ENCODE results near the gene SLC25A21.

The SLC25A21 gene

DNA sequence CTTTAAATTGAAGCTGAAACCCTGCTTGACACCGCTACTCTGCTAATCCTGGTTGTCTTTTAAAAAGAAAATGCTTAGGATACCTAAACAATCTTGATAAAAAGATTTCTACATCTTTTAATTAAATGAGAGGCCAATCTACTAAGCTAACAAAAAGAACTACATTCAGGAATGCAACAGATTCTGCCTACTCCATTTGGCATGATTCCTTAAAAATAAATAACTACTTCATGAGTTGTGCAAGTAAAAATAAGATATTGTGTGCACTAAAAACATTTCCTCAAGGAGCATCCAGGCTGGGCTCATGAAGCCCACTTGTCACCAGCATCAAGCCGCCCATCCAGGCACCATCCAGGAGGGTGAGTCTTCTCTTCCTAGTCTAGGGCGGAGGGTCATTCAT, 313.3 kb downstream of the SLC25A21 start:
- intact Hi-C loops (cut with micrococcal nuclease) = no loop called here

DNA sequence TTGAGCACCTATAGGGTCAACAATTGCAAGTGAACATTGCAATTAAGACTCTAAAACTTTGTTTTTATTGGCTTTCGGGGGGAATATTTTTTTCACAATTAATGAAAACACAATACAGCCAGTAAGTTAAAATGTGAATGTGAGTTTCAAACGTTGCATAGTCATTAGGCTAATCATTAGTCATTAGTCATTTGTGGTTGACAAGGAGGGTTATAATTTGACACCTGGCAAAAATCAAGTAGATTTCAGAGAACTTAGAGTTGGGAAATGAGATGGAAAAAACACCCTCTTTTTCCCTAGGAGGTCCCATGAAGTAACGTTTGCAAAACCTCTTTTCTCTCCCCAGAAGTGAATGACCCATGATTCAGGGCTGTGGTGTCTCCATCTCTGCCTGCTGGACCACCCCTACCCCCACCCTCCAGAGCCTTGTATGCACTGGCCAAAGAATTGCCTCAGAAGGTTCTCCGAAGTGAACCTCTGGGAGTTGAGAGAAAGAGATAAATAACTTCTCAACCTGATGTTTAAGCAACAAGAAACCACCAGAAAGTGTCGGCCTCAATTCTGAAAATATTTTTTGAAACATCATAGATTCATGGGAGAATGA, 314.5 kb downstream of the SLC25A21 start:
- intact Hi-C loops (cut with micrococcal nuclease) = no loop called here
- H3K36me3 Mint-ChIP-seq (ENCODE audit: low read depth) = no peaks in the 10 kb centered on the region

More for the DNA sequence above, 313.3 kb downstream of the SLC25A21 start:
- Mint-ChIP-seq H3K27me3 (no peaks in the 10 kb centered on the region), H3K4me1 (ENCODE audit: low read depth) (no peaks in the 10 kb centered on the region), H3K4me3 (no peak overlapping the region), H3K36me3 (ENCODE audit: low read depth) (no peaks in the 10 kb centered on the region), H3K9me3 (no peaks in the 10 kb centered on the region), H3K27ac (no peak overlapping the region)

DNA sequence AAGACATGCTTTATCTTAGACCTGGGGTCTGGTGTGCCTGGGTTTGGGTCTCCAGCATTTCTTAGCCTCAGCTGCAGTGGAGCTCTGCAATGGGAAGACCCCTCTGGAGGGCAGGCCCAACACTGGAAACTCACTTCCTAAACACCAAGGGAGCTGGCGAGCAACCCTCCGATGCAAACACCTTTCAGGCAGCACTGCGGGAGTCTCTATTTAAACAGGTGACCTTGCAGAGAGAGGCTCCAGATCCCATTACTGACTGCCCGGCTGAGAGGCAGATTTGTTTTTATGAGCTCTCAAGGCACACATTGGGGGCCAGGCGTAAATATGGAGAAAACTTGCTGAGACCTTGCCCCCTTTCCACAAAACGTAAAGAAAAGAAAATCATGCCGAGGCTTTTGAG, 315.3 kb downstream of the SLC25A21 start:
- peaks cover 2% of the 10 kb centered on the region for H3K27me3 Mint-ChIP-seq
- no peaks in the 10 kb centered on the region for H3K36me3 Mint-ChIP-seq (ENCODE audit: low read depth)
- intact Hi-C loops (cut with micrococcal nuclease) = no loop called here

More for the DNA sequence above, 314.5 kb downstream of the SLC25A21 start:
- H3K4me3 Mint-ChIP-seq = no peak overlapping the region
- H3K27ac Mint-ChIP-seq = no peak overlapping the region
- peaks cover 2% of the 10 kb centered on the region for H3K27me3 Mint-ChIP-seq
- H3K9me3 Mint-ChIP-seq = no peaks in the 10 kb centered on the region
- H3K4me1 Mint-ChIP-seq (ENCODE audit: low read depth) = no peaks in the 10 kb centered on the region

DNA sequence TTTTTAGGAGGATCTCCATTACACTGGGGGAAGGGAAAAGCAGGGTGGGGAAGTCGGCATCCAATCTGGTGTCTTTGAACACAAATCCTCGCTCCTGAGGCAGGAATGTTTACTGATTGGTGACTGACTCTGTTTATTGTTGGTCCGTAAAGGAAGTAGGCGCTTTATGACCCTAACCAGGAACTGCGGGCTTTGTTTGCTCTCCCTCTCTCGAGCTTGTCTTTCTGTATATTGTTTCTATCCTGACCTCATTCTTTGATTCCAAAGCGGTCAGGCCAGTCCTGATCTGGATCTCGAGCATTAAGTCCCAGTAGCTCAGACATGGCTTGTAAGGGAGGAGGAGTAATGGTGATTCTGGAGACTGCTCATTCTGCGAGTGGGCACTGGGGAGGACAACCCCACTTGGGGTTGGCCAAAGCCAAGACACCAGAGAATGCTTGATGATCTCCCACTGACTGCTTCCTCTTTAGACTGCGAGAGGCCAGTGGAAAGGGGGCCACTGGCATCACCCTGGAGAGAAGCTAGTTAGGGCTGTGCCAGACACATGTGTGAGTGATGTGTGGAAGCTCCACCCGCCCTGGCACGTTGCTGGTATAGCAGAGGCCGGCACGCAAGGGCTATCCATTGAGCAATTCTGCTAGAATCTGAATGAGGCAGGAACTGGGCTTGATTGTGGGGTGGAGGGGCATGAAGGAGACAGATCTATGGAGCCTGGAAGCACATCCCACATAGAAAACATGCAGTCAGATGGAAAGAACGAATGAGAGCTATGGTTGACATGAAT, 316.1 kb downstream of the SLC25A21 start:
- Mint-ChIP-seq H3K4me3 (no peak overlapping the region), H3K36me3 (ENCODE audit: low read depth) (no peaks in the 10 kb centered on the region), H3K27me3 (peaks cover 2% of the 10 kb centered on the region), H3K27ac (no peak overlapping the region), H3K4me1 (ENCODE audit: low read depth) (no peaks in the 10 kb centered on the region), H3K9me3 (no peaks in the 10 kb centered on the region)
- intact Hi-C loops (cut with micrococcal nuclease) = no loop called here

More for the DNA sequence above, 315.3 kb downstream of the SLC25A21 start:
- Mint-ChIP-seq H3K27ac (no peak overlapping the region), H3K4me1 (ENCODE audit: low read depth) (no peaks in the 10 kb centered on the region), H3K9me3 (no peaks in the 10 kb centered on the region), H3K4me3 (no peak overlapping the region)

DNA sequence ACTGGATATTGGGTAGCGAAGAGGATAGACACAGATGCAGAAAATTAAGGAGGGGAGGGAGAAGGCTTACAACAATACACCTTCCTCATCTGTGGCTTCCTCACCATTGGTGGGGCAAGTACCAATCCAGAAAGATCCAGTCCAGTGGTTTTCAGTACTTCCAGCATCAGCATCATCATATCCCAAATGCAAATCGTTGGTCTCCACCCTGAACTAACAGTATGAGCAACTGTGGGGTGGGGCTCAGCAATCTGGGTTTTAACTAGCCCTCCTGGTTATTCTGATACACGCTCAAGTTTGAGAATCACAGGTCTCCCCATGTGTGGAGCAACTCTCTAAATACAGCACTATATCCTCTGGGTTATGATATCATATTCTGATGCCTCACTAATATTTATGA, 317.0 kb downstream of the SLC25A21 start:
- peaks cover 2% of the 10 kb centered on the region for H3K27me3 Mint-ChIP-seq
- no peak overlapping the region for H3K27ac Mint-ChIP-seq
- no peak overlapping the region for H3K4me3 Mint-ChIP-seq
- H3K36me3 Mint-ChIP-seq (ENCODE audit: low read depth) = no peaks in the 10 kb centered on the region
- H3K9me3 Mint-ChIP-seq = no peaks in the 10 kb centered on the region
- intact Hi-C loops (cut with micrococcal nuclease) = loop anchor here (1.0 kb wide), 1 partner anchor 22 kb away; no protein-coding TSS in a partner anchor
- no peaks in the 10 kb centered on the region for H3K4me1 Mint-ChIP-seq (ENCODE audit: low read depth)

DNA sequence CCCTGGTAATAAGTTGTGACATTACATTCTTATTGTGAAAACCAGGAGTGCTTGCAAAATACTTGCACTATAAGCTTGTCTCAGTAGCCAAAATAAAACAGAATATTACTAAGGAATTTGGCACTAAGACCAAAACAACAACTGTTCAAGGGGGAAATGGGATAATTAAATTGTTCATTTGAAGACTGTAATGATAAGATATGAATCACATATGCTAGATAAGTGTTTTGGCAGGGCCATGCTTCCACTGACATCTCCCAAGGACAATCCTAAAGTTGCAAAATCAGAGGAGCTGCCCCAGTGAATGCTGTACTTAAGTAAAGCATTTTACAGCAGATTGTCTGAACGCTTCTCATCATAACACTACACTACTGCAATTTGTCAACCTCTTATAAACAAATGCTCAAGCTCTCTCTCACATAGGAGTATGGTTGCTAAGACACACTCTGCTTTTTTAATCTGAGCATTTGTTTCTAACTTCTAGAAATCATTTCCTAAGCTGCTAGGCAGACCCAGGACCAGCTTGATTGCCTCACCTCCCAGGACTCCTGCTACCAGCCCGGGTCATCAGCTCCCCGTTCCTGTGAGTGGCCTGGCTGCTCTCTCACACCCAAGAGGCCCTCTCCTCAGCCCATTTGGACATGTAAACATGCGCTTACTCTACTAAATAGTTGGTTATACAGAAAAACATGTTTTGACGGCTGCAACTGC, 319.3 kb downstream of the SLC25A21 start:
- Mint-ChIP-seq H3K9me3 (no peaks in the 10 kb centered on the region), H3K4me1 (ENCODE audit: low read depth) (no peaks in the 10 kb centered on the region), H3K4me3 (no peak overlapping the region), H3K27me3 (peaks cover 2% of the 10 kb centered on the region), H3K27ac (no peak overlapping the region), H3K36me3 (ENCODE audit: low read depth) (no peaks in the 10 kb centered on the region)
- intact Hi-C loops (cut with micrococcal nuclease) = no loop called here

DNA sequence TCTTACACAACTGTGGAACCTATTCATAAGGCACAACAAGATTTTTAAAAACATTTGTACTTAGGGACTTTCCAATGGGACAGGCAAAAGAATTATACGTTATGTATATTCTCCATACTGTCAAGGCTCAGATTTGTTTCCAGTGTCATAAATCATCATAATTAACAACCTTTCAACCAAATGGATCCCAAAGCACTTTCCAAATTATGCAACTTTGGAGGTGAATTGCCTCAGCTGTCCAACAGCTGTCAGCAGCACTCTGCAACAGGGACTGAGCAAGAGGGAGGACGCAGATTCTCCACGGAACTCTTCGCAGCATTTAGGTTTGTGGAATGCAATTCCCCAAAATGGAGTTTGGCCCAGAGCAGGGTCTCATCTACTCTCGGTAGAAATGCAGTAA, 324.2 kb downstream of the SLC25A21 start:
- Mint-ChIP-seq H3K27ac (no peak overlapping the region), H3K36me3 (ENCODE audit: low read depth) (no peaks in the 10 kb centered on the region)

DNA sequence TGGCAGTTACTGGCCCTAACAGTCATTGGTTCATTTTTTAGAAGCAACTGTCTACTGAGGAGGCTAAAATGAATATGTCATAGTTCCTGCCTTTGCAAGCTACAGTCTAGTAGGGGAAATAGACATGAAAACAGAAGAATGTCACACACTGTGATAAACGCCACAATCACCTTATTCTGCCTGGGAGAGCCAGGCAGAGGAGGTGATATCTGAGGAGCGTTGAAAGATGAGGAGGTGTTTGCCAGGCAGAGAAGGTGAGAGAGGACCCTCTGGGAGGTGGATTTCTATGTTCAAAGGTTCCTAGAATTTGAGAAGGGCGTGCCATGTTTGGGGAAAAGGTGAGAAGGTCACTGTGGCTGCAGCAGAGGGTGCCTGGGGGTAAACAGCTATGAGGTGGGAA, 325.0 kb downstream of the SLC25A21 start:
- Mint-ChIP-seq H3K4me1 (ENCODE audit: low read depth) (no peaks in the 10 kb centered on the region), H3K36me3 (ENCODE audit: low read depth) (no peaks in the 10 kb centered on the region), H3K27me3 (no peaks in the 10 kb centered on the region), H3K4me3 (no peak overlapping the region), H3K9me3 (no peaks in the 10 kb centered on the region), H3K27ac (no peak overlapping the region)
- intact Hi-C loops (cut with micrococcal nuclease) = no loop called here

More for the DNA sequence above, 324.2 kb downstream of the SLC25A21 start:
- intact Hi-C loops (cut with micrococcal nuclease) = no loop called here
- no peak overlapping the region for H3K4me3 Mint-ChIP-seq
- no peaks in the 10 kb centered on the region for H3K9me3 Mint-ChIP-seq
- no peaks in the 10 kb centered on the region for H3K27me3 Mint-ChIP-seq
- no peaks in the 10 kb centered on the region for H3K4me1 Mint-ChIP-seq (ENCODE audit: low read depth)

DNA sequence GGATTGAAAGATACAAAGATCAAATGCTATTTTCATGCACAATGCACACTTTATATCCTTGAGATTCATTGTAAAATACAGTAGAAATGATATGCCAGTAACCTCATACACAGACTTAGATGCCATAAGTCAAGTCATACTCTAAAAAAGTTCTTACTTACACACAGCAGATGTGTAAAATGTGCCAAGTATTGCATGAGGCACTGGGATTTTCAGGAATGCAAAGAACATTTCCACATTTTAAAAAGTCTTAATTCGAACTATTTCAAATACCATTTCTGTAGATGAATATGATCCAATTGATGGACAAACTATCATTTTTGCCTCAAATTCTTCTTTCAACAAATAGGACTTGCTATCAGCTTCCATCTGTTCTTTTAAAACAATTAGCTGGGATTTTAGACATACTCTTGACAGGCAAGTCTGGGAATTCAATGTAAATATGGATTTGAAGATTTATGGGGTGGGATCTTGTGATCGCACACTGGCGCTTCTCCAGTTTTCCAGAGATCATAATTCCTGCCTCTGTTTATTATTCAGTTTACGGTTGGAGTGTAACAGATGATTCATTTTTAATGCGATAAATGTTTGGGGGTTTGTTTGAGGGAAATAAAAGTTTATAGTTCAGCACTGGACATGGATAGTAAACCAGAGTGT, 326.9 kb downstream of the SLC25A21 start:
- intact Hi-C loops (cut with micrococcal nuclease) = no loop called here
- Mint-ChIP-seq H3K9me3 (no peaks in the 10 kb centered on the region), H3K27ac (no peak overlapping the region), H3K4me1 (ENCODE audit: low read depth) (no peaks in the 10 kb centered on the region), H3K4me3 (no peak overlapping the region), H3K36me3 (ENCODE audit: low read depth) (no peaks in the 10 kb centered on the region), H3K27me3 (no peaks in the 10 kb centered on the region)

DNA sequence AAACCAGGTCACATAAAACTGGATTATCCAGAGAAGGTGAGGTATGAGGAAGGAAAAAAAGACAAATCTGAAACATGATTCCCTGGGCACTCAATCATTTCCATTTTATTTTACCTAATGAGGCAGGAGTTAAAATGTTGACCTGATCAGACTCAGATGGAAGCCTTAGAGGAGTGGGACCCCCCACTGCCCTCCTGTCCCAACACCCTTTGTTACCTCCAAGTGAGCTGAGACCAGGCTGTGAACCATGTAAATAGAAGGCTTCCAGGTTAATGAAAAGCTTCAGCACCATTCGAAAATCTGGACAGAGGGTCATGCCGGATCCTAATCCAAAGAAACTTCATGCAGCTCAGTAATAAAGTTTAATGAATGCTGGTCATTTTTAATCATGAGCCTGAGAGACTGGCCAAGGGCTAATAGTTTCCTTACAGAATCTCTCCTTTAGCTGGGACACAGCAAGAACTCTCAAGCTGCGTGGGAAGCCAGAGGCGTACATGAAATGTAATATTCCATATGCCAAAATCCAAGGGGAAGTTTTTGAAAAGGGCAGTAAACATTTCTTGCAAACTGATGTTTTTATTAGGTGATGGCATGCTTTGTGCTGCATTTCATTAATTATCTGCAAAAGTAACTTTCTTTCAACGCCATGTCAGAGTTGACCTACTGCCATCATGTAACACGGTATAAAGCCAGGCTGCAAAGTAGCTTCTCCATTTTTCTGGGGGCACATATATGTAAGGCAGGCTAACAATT, 327.8 kb downstream of the SLC25A21 start:
- no peaks in the 10 kb centered on the region for H3K36me3 Mint-ChIP-seq (ENCODE audit: low read depth)
- no peaks in the 10 kb centered on the region for H3K4me1 Mint-ChIP-seq (ENCODE audit: low read depth)
- H3K4me3 Mint-ChIP-seq = no peak overlapping the region
- no peaks in the 10 kb centered on the region for H3K27me3 Mint-ChIP-seq
- no peak overlapping the region for H3K27ac Mint-ChIP-seq
- H3K9me3 Mint-ChIP-seq = no peaks in the 10 kb centered on the region
- intact Hi-C loops (cut with micrococcal nuclease) = no loop called here

DNA sequence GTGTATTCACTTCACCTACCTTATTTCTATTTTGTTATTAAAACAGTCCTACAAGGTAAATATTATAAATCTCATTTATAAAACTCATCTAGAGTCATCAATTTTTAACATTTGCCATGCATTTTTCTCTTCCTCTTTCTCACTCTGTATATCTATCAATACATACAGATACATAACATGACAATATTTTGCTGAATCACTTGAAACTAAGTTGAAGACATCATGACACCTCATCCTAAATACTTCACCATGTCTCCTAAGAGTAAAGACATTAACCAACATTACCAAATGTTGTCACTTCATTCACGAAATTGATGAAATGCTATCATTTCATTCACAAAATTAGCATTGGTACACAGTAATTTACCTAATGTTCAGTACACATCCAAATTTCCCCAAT, 329.0 kb downstream of the SLC25A21 start:
- Mint-ChIP-seq H3K27ac (no peak overlapping the region), H3K27me3 (no peaks in the 10 kb centered on the region), H3K36me3 (ENCODE audit: low read depth) (no peaks in the 10 kb centered on the region), H3K4me1 (ENCODE audit: low read depth) (no peaks in the 10 kb centered on the region), H3K9me3 (no peaks in the 10 kb centered on the region), H3K4me3 (no peak overlapping the region)
- intact Hi-C loops (cut with micrococcal nuclease) = no loop called here

DNA sequence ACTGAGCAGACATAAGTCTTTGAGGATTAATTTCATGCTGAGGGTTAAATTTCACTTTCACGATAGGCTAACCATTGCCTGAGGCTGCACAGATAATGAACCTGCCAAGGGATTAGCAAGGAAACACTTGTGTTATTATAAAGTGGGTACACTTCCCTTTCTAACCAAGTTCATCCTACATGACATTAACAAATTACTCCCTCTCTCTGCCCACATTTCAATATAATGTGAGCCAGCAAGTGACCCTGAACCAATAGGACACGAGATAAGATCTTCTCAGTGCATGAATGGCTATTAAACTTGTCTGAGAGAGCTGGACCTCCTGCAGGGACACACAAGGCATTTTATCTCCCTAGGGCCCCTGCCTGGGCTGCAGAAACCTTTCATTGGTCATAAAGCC, 337.3 kb downstream of the SLC25A21 start:
- H3K27ac Mint-ChIP-seq = no peak overlapping the region
- H3K4me1 Mint-ChIP-seq (ENCODE audit: low read depth) = no peaks in the 10 kb centered on the region
- no peaks in the 10 kb centered on the region for H3K9me3 Mint-ChIP-seq
- no peaks in the 10 kb centered on the region for H3K36me3 Mint-ChIP-seq (ENCODE audit: low read depth)
- H3K4me3 Mint-ChIP-seq = no peak overlapping the region
- no peaks in the 10 kb centered on the region for H3K27me3 Mint-ChIP-seq
- intact Hi-C loops (cut with micrococcal nuclease) = no loop called here

DNA sequence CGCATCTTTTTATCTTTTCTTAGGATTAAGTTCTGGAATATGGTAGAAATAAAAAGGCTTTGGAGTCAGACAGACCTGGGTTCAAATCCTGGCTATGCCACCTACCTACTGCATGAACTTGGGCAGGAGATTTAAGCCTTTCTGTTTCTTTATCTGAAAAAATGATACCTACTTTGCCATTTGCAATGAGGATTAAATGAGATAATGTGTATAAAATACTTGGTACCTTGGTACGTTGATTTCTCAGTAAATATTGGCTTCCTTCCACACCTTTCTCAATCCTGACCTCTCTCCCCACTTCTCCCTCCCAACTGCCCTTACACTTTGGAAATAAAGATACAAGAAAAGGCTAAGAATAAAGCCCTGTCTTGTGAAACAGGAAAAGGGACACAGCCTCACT, 338.1 kb downstream of the SLC25A21 start:
- H3K4me1 Mint-ChIP-seq (ENCODE audit: low read depth) = no peaks in the 10 kb centered on the region
- H3K27ac Mint-ChIP-seq = no peak overlapping the region
- no peak overlapping the region for H3K4me3 Mint-ChIP-seq
- no peaks in the 10 kb centered on the region for H3K9me3 Mint-ChIP-seq
- intact Hi-C loops (cut with micrococcal nuclease) = no loop called here
- H3K27me3 Mint-ChIP-seq = no peaks in the 10 kb centered on the region
- no peaks in the 10 kb centered on the region for H3K36me3 Mint-ChIP-seq (ENCODE audit: low read depth)

Measured in dendritic cell treated with granulocyte-macrophage colony-stimulating factor and Interleukin-4, amounts not matched to agents 40 ng/mL and 50 ng/mL, for 4 days (primary cell).